ENCODE results near the gene SMIM27. TPM values are rescaled to one million over a fixed set of nuclear protein-coding genes. Genes with fewer than 3 reads are reported as not detected.

Gene SMIM27
- total RNA-seq, 2 donors from 2014 or later, result 14.0 to 18.4 TPM

DNA sequence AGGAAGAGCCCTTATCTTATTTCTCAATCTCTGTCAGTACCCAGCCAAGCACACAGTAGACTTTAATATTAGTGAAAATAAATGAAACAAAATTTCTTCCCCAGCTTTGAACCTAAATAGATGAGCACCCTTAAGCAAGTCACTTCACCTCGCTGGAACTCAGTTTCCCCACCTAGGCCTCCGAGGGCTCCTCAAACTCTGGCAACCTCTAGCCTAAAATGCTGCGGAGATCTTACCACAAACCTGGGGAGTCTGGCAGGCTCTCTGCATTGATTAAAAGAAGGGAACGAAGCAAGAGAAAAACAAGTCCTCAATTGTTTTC, 26.5 kb upstream of the SMIM27 start:
- peaks cover under 1% of the 10 kb centered on the region for H3K27me3 ChIP-seq (ENCODE audit: control insufficient read depth, insufficient read depth, low read length, poor library complexity, severe bottlenecking)
- Mint-ChIP-seq H3K9me3 (peaks cover 42% of the 10 kb centered on the region), H3K4me3 (peak overlapping the region; percentile 87), H3K27me3 (ENCODE audit: insufficient read depth) (peaks cover 4% of the 10 kb centered on the region), H3K36me3 (ENCODE audit: low read depth) (peaks cover 43% of the 10 kb centered on the region), H3K4me1 (peaks cover 5% of the 10 kb centered on the region), H3K27ac (peak overlapping the region; percentile 95)
- H3K27ac ChIP-seq (ENCODE audit: low read depth, low read length), result no peak overlapping the region
- TF ChIP-seq CTCF (conservative IDR thresholded peaks at IDR 0.05), result no peak
- DNase-seq, result no peak
- H3K9ac ChIP-seq (ENCODE audit: extremely low read depth, low read length, poor library complexity, severe bottlenecking), result peak overlapping the region; percentile 59
- 22 to 31% methylated on average over 3 to 4 of the region's 4 CpGs for WGBS, 2 experiments (ENCODE audit: insufficient coverage in 1 of 2, insufficient read length in 1 of 2)
- peaks cover 45% of the 10 kb centered on the region for H3K9me3 ChIP-seq (ENCODE audit: control insufficient read depth, low read length)
- H3K4me1 ChIP-seq (ENCODE audit: control insufficient read depth, insufficient read depth, low read length), result no peaks in the 10 kb centered on the region
- H3K36me3 ChIP-seq (ENCODE audit: control insufficient read depth, insufficient read depth, low read length), result no peaks in the 10 kb centered on the region
- H3K4me3 ChIP-seq (ENCODE audit: low read length), result peak overlapping the region; percentile 89

GRCh38 chr9:32526041-32526706, 26.0 kb upstream of the SMIM27 start, which contains the start of gene RIGI:
Gene RIGI (minus strand): TSS chr9:32526196. CDS start chr9:32526166, 30 bp downstream.
- H3K27me3 Mint-ChIP-seq (ENCODE audit: insufficient read depth), result peaks cover 9% of the 10 kb centered on the region
- H3K9me3 Mint-ChIP-seq, result peaks cover 47% of the 10 kb centered on the region
- 0 to 1% methylated on average over 18 to 37 of the region's 37 CpGs for WGBS, 2 experiments (ENCODE audit: insufficient coverage in 1 of 2, insufficient read length in 1 of 2)
- peaks cover 5% of the 10 kb centered on the region for H3K4me1 Mint-ChIP-seq
- H3K4me3 Mint-ChIP-seq, result peak within 1 kb of the TSS; percentile 87
- Histone ChIP-seq H3K4me1 (ENCODE audit: control insufficient read depth, insufficient read depth, low read length) (no peaks in the 10 kb centered on the region), H3K9ac (ENCODE audit: extremely low read depth, low read length, poor library complexity, severe bottlenecking) (peak within 1 kb of the TSS; percentile 59), H3K27me3 (ENCODE audit: control insufficient read depth, insufficient read depth, low read length, poor library complexity, severe bottlenecking) (peaks cover 5% of the 10 kb centered on the region), H3K27ac (ENCODE audit: low read depth, low read length) (no peak within 1 kb of the TSS), H3K36me3 (ENCODE audit: control insufficient read depth, insufficient read depth, low read length) (no peaks in the 10 kb centered on the region), H3K4me3 (ENCODE audit: low read length) (peak within 1 kb of the TSS; percentile 89), H3K9me3 (ENCODE audit: control insufficient read depth, low read length) (peaks cover 45% of the 10 kb centered on the region)
- DNase-seq, result peak; percentile 91
- peak; percentile 78 for TF ChIP-seq CTCF (conservative IDR thresholded peaks at IDR 0.05)
- H3K27ac Mint-ChIP-seq, result peak within 1 kb of the TSS; percentile 95
- peaks cover 47% of the 10 kb centered on the region for H3K36me3 Mint-ChIP-seq (ENCODE audit: low read depth)

- Mint-ChIP-seq H3K36me3 (ENCODE audit: low read depth) (peaks cover 46% of the 10 kb centered on the region), H3K27ac (no peak overlapping the region), H3K9me3 (peaks cover 46% of the 10 kb centered on the region), H3K4me3 (peak overlapping the region; percentile 87), H3K27me3 (ENCODE audit: insufficient read depth) (peaks cover 14% of the 10 kb centered on the region), H3K4me1 (peaks cover 6% of the 10 kb centered on the region)
- peaks cover 44% of the 10 kb centered on the region for H3K9me3 ChIP-seq (ENCODE audit: control insufficient read depth, low read length)
- no peak for DNase-seq
- H3K27ac ChIP-seq (ENCODE audit: low read depth, low read length), result no peak overlapping the region
- H3K27me3 ChIP-seq (ENCODE audit: control insufficient read depth, insufficient read depth, low read length, poor library complexity, severe bottlenecking), result peaks cover 10% of the 10 kb centered on the region
- peak overlapping the region; percentile 59 for H3K9ac ChIP-seq (ENCODE audit: extremely low read depth, low read length, poor library complexity, severe bottlenecking)
- peak overlapping the region; percentile 89 for H3K4me3 ChIP-seq (ENCODE audit: low read length)
- no peaks in the 10 kb centered on the region for H3K36me3 ChIP-seq (ENCODE audit: control insufficient read depth, insufficient read depth, low read length)
- H3K4me1 ChIP-seq (ENCODE audit: control insufficient read depth, insufficient read depth, low read length), result no peaks in the 10 kb centered on the region
- TF ChIP-seq CTCF (conservative IDR thresholded peaks at IDR 0.05), result no peak
- 80 to 100% methylated on average over 1 of the region's 2 CpGs for WGBS, 2 experiments (ENCODE audit: insufficient coverage in 1 of 2, insufficient read length in 1 of 2)
These were observed 25.4 kb upstream of the SMIM27 start for GRCh38 chr9:32526707-32527048.
